ENCODE measurements around the gene GLYR1. TPM values are rescaled to one million over a fixed set of nuclear protein-coding genes. Genes with fewer than 3 reads are reported as not detected.

The GLYR1 gene
- total RNA-seq, 1 donor from 2014 or later, result 51.6 TPM

DNA sequence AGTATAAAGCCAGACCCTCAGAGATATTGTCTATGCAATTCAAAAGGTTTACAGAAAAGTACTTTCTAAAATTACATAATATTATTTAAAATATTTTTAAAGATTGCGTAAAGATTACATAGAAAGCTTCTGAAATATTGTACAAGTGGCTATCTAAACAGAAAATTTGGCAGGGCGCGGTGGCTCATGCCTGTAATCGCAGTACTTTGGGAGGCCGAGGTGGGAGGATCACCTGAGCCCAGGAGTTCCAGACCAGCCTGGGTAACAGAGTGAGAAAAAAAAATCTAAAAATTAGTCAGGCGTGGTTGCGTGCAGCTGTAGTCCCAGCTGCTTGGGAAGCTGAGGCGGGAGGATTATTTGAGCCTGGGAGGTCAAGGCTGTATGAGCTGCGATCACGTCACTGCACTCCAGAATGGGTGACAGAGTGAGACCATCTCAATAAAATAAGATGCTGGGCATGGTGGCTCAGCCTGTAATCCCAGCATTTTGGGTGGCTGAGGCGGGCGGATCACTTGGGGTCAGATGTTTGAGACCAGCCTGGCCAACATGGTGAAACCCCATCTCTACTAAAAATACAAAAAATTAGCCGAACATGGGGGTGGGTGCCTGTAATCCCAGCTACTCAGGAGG lies 18.3 kb upstream of the GLYR1 start:
- H3K36me3 ChIP-seq, result peaks cover 0 to 26% of the 10 kb centered on the region in 2 donors
- intact Hi-C loops (cut with DNase I), result no loop called here
- H3K9me3 ChIP-seq, result no peaks in the 10 kb centered on the region
- no peaks in the 10 kb centered on the region for H3K4me1 ChIP-seq
- DNase-seq (ENCODE audit: extremely low spot score in 2 of 2), result no peak
- H3K27ac ChIP-seq, result no peak overlapping the region
- H3K4me3 ChIP-seq, result no peak overlapping the region
- H3K27me3 ChIP-seq, result no peaks in the 10 kb centered on the region
- TF ChIP-seq, protein P1, sequence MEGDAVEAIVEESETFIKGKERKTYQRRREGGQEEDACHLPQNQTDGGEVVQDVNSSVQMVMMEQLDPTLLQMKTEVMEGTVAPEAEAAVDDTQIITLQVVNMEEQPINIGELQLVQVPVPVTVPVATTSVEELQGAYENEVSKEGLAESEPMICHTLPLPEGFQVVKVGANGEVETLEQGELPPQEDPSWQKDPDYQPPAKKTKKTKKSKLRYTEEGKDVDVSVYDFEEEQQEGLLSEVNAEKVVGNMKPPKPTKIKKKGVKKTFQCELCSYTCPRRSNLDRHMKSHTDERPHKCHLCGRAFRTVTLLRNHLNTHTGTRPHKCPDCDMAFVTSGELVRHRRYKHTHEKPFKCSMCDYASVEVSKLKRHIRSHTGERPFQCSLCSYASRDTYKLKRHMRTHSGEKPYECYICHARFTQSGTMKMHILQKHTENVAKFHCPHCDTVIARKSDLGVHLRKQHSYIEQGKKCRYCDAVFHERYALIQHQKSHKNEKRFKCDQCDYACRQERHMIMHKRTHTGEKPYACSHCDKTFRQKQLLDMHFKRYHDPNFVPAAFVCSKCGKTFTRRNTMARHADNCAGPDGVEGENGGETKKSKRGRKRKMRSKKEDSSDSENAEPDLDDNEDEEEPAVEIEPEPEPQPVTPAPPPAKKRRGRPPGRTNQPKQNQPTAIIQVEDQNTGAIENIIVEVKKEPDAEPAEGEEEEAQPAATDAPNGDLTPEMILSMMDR (IDR thresholded peaks at IDR 0.05), result no peak
- TF ChIP-seq POLR2A (IDR thresholded peaks at IDR 0.05), result no peak
- no peak for TF ChIP-seq POLR2AphosphoS5 (IDR thresholded peaks at IDR 0.05; ENCODE audit: insufficient read depth in 1 of 2, low read depth in 1 of 2)

DNA sequence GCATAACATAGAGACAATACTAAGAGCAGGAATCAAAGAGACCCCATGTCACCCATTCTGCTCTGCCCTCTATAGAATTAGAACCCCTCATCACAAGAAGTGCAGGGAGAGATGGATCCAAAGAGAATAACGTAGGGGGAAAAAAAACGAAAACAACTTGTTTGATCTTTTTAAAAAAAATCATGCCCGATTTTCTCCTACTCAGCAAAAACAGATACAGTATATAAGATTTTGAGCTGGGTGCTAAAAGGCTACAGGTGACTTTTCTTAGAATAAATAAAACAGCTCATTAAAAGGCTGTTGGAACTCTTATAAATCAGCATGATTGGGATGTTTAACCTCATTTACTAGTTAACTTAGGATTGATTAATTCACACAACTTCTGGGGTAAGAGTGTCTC lies 17.6 kb upstream of the GLYR1 start:
- no peak for DNase-seq (ENCODE audit: extremely low spot score in 2 of 2)
- no peaks in the 10 kb centered on the region for H3K9me3 ChIP-seq
- no peaks in the 10 kb centered on the region for H3K4me1 ChIP-seq

DNA sequence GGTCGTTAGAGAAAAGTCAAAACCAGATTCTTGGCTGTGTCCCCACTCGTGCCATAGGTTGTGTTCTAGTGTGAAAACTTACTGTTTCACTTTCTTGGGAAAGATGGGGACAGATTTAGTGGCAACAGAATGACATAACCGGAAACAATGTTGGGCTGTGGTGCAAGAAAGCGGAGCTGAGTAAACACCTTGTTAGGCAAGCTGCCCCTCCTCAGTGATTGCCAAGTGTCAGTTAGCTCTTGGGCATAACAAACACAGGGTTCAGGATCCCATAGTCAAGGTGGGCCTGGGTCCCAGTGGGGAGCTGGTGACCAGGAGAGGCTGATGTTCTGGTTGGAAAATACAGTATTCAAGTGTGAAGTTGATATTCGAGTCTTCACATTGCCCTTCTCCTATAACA lies 15.6 kb upstream of the GLYR1 start:
- TF ChIP-seq POLR2A (IDR thresholded peaks at IDR 0.05) (no peak), POLR2AphosphoS5 (IDR thresholded peaks at IDR 0.05; ENCODE audit: insufficient read depth in 1 of 2, low read depth in 1 of 2) (no peak)
- TF ChIP-seq, protein P1 (IDR thresholded peaks at IDR 0.05), result no peak
- Histone ChIP-seq H3K27ac (no peak overlapping the region), H3K4me1 (no peaks in the 10 kb centered on the region), H3K9me3 (no peaks in the 10 kb centered on the region), H3K27me3 (no peaks in the 10 kb centered on the region), H3K4me3 (no peak overlapping the region), H3K36me3 (peaks cover 3 to 43% of the 10 kb centered on the region in 2 donors)
- no peak for DNase-seq (ENCODE audit: extremely low spot score in 2 of 2)
- intact Hi-C loops (cut with DNase I), result no loop called here

More for the DNA sequence above, 17.6 kb upstream of the GLYR1 start:
- no peaks in the 10 kb centered on the region for H3K27me3 ChIP-seq
- no peak overlapping the region for H3K4me3 ChIP-seq
- peaks cover 0 to 27% of the 10 kb centered on the region in 2 donors for H3K36me3 ChIP-seq
- intact Hi-C loops (cut with DNase I), result no loop called here
- H3K27ac ChIP-seq, result no peak overlapping the region
- TF ChIP-seq, protein P1 (IDR thresholded peaks at IDR 0.05), result no peak
- TF ChIP-seq POLR2A (IDR thresholded peaks at IDR 0.05) (no peak), POLR2AphosphoS5 (IDR thresholded peaks at IDR 0.05; ENCODE audit: insufficient read depth in 1 of 2, low read depth in 1 of 2) (no peak)

DNA sequence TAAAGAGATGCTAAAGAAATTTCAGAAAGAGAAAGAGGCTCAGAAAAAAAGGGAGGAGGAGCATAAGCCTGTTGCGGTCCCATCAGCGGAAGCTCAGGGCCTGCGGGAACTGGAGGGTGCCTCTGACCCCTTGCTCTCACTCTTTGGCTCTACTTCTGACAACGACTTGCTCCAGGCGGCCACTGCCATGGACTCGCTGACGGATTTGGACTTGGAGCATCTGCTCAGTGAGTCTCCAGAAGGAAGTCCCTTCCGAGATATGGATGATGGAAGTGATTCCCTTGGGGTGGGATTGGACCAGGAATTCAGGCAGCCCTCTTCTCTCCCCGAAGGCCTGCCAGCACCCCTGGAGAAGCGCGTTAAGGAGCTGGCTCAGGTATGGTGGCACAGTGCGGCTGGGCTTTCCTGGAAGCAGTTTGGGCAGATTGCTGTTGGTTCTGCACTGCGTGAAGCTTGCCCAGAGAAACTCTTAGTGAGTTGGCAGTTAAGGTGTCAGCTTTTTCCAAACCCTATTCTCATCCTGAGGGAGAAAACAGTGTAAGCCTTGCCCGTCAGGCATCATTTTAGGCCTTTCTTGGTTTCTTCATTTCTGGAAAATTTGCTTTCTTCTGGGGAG lies 13.7 kb upstream of the GLYR1 start:
- H3K4me1 ChIP-seq, result no peaks in the 10 kb centered on the region
- H3K27ac ChIP-seq, result no peak overlapping the region
- H3K9me3 ChIP-seq, result no peaks in the 10 kb centered on the region
- intact Hi-C loops (cut with DNase I), result no loop called here
- TF ChIP-seq POLR2AphosphoS5 (IDR thresholded peaks at IDR 0.05; ENCODE audit: insufficient read depth in 1 of 2, low read depth in 1 of 2), result no peak
- TF ChIP-seq POLR2A (IDR thresholded peaks at IDR 0.05), result no peak
- TF ChIP-seq, protein P1 (IDR thresholded peaks at IDR 0.05), result no peak
- no peak for DNase-seq (ENCODE audit: extremely low spot score in 2 of 2)
- peaks cover 3 to 46% of the 10 kb centered on the region in 2 donors for H3K36me3 ChIP-seq
- H3K4me3 ChIP-seq, result no peak overlapping the region
- no peaks in the 10 kb centered on the region for H3K27me3 ChIP-seq

DNA sequence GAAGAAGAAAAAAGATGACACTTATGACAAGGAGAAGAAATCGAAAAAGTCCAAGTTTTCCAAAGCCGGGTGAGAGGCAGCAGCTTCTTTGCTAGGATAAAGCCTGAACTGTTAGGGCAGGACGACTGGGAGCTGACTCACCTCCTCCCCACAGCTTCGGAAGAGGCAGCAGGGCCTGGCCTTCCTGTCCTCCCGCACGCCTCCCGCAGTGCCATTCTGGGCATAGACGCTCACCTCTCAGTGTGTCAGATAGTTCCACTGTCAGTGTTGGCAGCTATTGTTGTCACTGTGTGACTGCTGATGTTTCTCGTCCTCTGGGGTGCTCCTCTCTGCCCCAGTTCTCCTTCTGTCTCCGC lies 12.8 kb upstream of the GLYR1 start:
- no peak for DNase-seq (ENCODE audit: extremely low spot score in 2 of 2)
- intact Hi-C loops (cut with DNase I), result no loop called here
- Histone ChIP-seq H3K4me3 (no peak overlapping the region), H3K4me1 (no peaks in the 10 kb centered on the region), H3K36me3 (peaks cover 3 to 54% of the 10 kb centered on the region in 2 donors), H3K27ac (no peak overlapping the region), H3K27me3 (no peaks in the 10 kb centered on the region), H3K9me3 (no peaks in the 10 kb centered on the region)
- TF ChIP-seq, protein P1 (IDR thresholded peaks at IDR 0.05), result no peak
- no peak for TF ChIP-seq POLR2A (IDR thresholded peaks at IDR 0.05)
- TF ChIP-seq POLR2AphosphoS5 (IDR thresholded peaks at IDR 0.05; ENCODE audit: insufficient read depth in 1 of 2, low read depth in 1 of 2), result no peak

Measured in vagina (tissue), 2 donors.